CD14-positive monocyte (primary cell): ENCODE measurements around the gene KLK15. TPM values are rescaled to one million over a fixed set of nuclear protein-coding genes. Genes with fewer than 3 reads are reported as not detected.

ENCODE experiments used
- DNase-seq, 3 donors: peaks; one replicate each; pipeline ENCODE4 v3.0.0-alpha.2; 2011 to 2022
- H2AFZ ChIP-seq: 2 replicates; pipeline ENCODE4 v1.6.0; 2012; ENCODE audit warnings: mild to moderate bottlenecking, low read depth, low read length, inconsistent platforms; ENCODE audit not compliant: insufficient read depth, poor library complexity, severe bottlenecking
- H3K27ac ChIP-seq, 2 donors: 1 replicate in 1 of 2; 2 replicates in 1 of 2; pipeline ENCODE4 v1.5.1; 2012 to 2013; ENCODE audit warnings: low read length in 2 of 2, control low read depth in 1 of 2, inconsistent platforms in 1 of 2, low read depth in 1 of 2, mild to moderate bottlenecking in 1 of 2
- H3K27me3 ChIP-seq, 2 donors: one replicate each; pipeline versions ENCODE4 v1.6.0 to v1.6.1; 2011 to 2013; ENCODE audit warnings: low read length in 2 of 2; ENCODE audit not compliant: control insufficient read depth in 2 of 2, insufficient read depth in 2 of 2
- H3K36me3 ChIP-seq, 2 donors: replicated peaks in 1 of 2; 1 replicate in 1 of 2; 2 replicates in 1 of 2; pipeline versions ENCODE4 v1.5.1 to v1.6.1; 2012 to 2013; ENCODE audit warnings: low read length in 2 of 2, control low read depth in 1 of 2, inconsistent platforms in 1 of 2, mild to moderate bottlenecking in 1 of 2; ENCODE audit not compliant: insufficient read depth in 2 of 2, control insufficient read depth in 1 of 2
- H3K4me1 ChIP-seq, 2 donors: 1 replicate in 1 of 2; 2 replicates in 1 of 2; pipeline versions ENCODE4 v1.5.1 to v1.6.1; 2012 to 2013; ENCODE audit warnings: low read length in 2 of 2, control low read depth in 1 of 2, inconsistent platforms in 1 of 2, mild to moderate bottlenecking in 1 of 2, moderate library complexity in 1 of 2; ENCODE audit not compliant: insufficient read depth in 2 of 2, control insufficient read depth in 1 of 2
- H3K4me2 ChIP-seq: replicated peaks from 2 replicates; pipeline ENCODE3; 2012; ENCODE audit warnings: low read length, moderate library complexity, mild to moderate bottlenecking; ENCODE audit not compliant: poor library complexity, severe bottlenecking; ENCODE audit errors: extremely low read depth
- H3K4me3 ChIP-seq, 3 experiments: fragments of 200-600 bp in 1 of 3; sonication (generic) in 1 of 3; replicated peaks in 1 of 3; 1 replicate in 2 of 3; 2 replicates in 1 of 3; pipeline ENCODE4 v1.5.1; 2011 to 2013; ENCODE audit warnings: low read length in 3 of 3, mild to moderate bottlenecking in 3 of 3, control low read depth in 2 of 3, low read depth in 2 of 3, inconsistent platforms in 1 of 3, moderate library complexity in 1 of 3
- H3K79me2 ChIP-seq: 2 replicates; pipeline ENCODE4 v1.6.0; 2012; ENCODE audit warnings: mild to moderate bottlenecking, control low read depth, inconsistent platforms, low read length, moderate library complexity; ENCODE audit not compliant: insufficient read depth
- H3K9ac ChIP-seq: 2 replicates; pipeline ENCODE4 v1.6.0; 2017; ENCODE audit warnings: low read length, mild to moderate bottlenecking; ENCODE audit not compliant: insufficient read depth, poor library complexity, severe bottlenecking
- H3K9me3 ChIP-seq, 2 donors: replicated peaks in 1 of 2; 1 replicate in 1 of 2; 2 replicates in 1 of 2; pipeline versions ENCODE4 v1.5.1 to v1.6.1; 2012 to 2013; ENCODE audit warnings: low read length in 2 of 2, control low read depth in 1 of 2; ENCODE audit not compliant: control insufficient read depth in 1 of 2, insufficient read depth in 1 of 2
- H4K20me1 ChIP-seq: 2 replicates; pipeline ENCODE4 v1.6.0; 2012; ENCODE audit warnings: mild to moderate bottlenecking, low read length, control low read depth, moderate library complexity; ENCODE audit not compliant: insufficient read depth
- H3K27ac Mint-ChIP-seq, 7 donors: one replicate each; pipeline ENCODE4 v1.8.0; 2020; ENCODE audit warnings: mild to moderate bottlenecking in 7 of 7, mixed read lengths in 7 of 7, moderate library complexity in 6 of 7, inconsistent platforms in 2 of 7
- H3K27me3 Mint-ChIP-seq, 3 donors: one replicate each; pipeline ENCODE4 v1.8.0; 2021 to 2022; ENCODE audit warnings: low read depth in 3 of 3, mild to moderate bottlenecking in 3 of 3, mixed read lengths in 3 of 3, moderate library complexity in 3 of 3, inconsistent platforms in 1 of 3
- H3K36me3 Mint-ChIP-seq, 2 donors: one replicate each; pipeline ENCODE4 v1.8.0; 2020; ENCODE audit warnings: mixed read lengths in 2 of 2, inconsistent platforms in 1 of 2, mild to moderate bottlenecking in 1 of 2
- H3K4me1 Mint-ChIP-seq: one replicate; pipeline ENCODE4 v1.8.0; 2020; ENCODE audit warnings: mild to moderate bottlenecking, mixed read lengths
- H3K4me3 Mint-ChIP-seq, 2 donors: one replicate each; pipeline ENCODE4 v1.8.0; 2020; ENCODE audit warnings: mild to moderate bottlenecking in 2 of 2, mixed read lengths in 2 of 2, moderate library complexity in 1 of 2
- H3K9me3 Mint-ChIP-seq, 7 donors: one replicate each; pipeline ENCODE4 v1.8.0; 2020 to 2022; ENCODE audit warnings: mixed read lengths in 7 of 7, mild to moderate bottlenecking in 6 of 7, moderate library complexity in 6 of 7, inconsistent platforms in 2 of 7
- CTCF ChIP-seq: fragments of 200-600 bp; IDR thresholded peaks from one replicate; pipeline ENCODE4 v1.8.0; 2022; ENCODE audit warnings: antibody characterized with exemption, mild to moderate bottlenecking
- WGBS: methylation state at CpG from one replicate; pipeline ENCODE4 v1.1.5; 2013; ENCODE audit warnings: missing lambda C conversion rate; ENCODE audit not compliant: insufficient coverage; 5-methylcytosine and 5-hydroxymethylcytosine counted together
- intact Hi-C, 2 donors: fragments of 100-400 bp; cut with micrococcal nuclease; formaldehyde crosslinking; loops; one replicate each; pipeline versions ENCODE4 v1.15.0 to v1.15.1; 2023
- polyA plus RNA-seq, 3 donors: library from polyadenylated mRNA; depleted of rRNA in 1 of 3; unstranded in 2 of 3; stranded (reverse) in 1 of 3; fragments of 300-500 nt in 2 of 3; fragments of >200 nt in 1 of 3; fragmentation: Illumina TruSeq in 2 of 3; gene quantifications; 1 replicate in 2 of 3; 2 replicates in 1 of 3; pipeline ENCODE4 v1.2.3, GENCODE V29; 2012 to 2021

Gene KLK15
- polyA plus RNA-seq, 3 donors: not detected

- Histone ChIP-seq H2AFZ (no peak overlapping the region), H3K9me3 (no peaks in the 10 kb centered on the region), H3K9ac (no peak overlapping the region), H3K27ac (no peak overlapping the region), H3K4me2 (no peak overlapping the region), H4K20me1 (no peaks in the 10 kb centered on the region), H3K4me3 (no peak overlapping the region), H3K4me1 (no peaks in the 10 kb centered on the region), H3K27me3 (no peaks in the 10 kb centered on the region), H3K79me2 (no peaks in the 10 kb centered on the region), H3K36me3 (peaks cover 3 to 7% of the 10 kb centered on the region in 2 donors)
- Mint-ChIP-seq H3K9me3 (no peaks in the 10 kb centered on the region), H3K36me3 (peaks cover 4 to 16% of the 10 kb centered on the region in 2 donors), H3K4me3 (no peak overlapping the region), H3K27me3 (peaks cover 0 to 3% (median 3%) of the 10 kb centered on the region in 3 donors), H3K27ac (no peak overlapping the region), H3K4me1 (peaks cover 2% of the 10 kb centered on the region)
- no peak for TF ChIP-seq CTCF
- intact Hi-C loops: no loop called here
- 96% methylated on average over 7 of the region's 13 CpGs for WGBS
- DNase-seq: no peak
Observed at GRCh38 chr19:50792272-50793250, 40.8 kb downstream of the KLK15 start.

GRCh38 chr19:50791594-50792271 lies 41.6 kb downstream of the KLK15 start:
- Histone ChIP-seq H2AFZ (no peak overlapping the region), H3K27ac (no peak overlapping the region), H3K4me2 (no peak overlapping the region), H3K36me3 (no peaks in the 10 kb centered on the region), H3K4me3 (no peak overlapping the region), H3K9me3 (no peaks in the 10 kb centered on the region), H3K27me3 (no peaks in the 10 kb centered on the region), H3K9ac (no peak overlapping the region), H4K20me1 (no peaks in the 10 kb centered on the region), H3K4me1 (no peaks in the 10 kb centered on the region), H3K79me2 (no peaks in the 10 kb centered on the region)
- H3K4me1 Mint-ChIP-seq: peaks cover 2% of the 10 kb centered on the region
- no peak overlapping the region for H3K27ac Mint-ChIP-seq
- WGBS: 90% methylated on average over 46 of the region's 47 CpGs
- H3K36me3 Mint-ChIP-seq: peaks cover 2 to 8% of the 10 kb centered on the region in 2 donors
- peaks cover 0 to 5% (median 3%) of the 10 kb centered on the region in 3 donors for H3K27me3 Mint-ChIP-seq
- intact Hi-C loops: no loop called here
- no peaks in the 10 kb centered on the region for H3K9me3 Mint-ChIP-seq
- H3K4me3 Mint-ChIP-seq: no peak overlapping the region
- DNase-seq: no peak
- TF ChIP-seq CTCF: no peak
